ENCODE data around the gene DMAC2L.

- TF ChIP-seq CTCF (IDR thresholded peaks at IDR 0.05), result no peak
- no peak for TF ChIP-seq CREB1 (CRISPR knock-in tag; IDR thresholded peaks at IDR 0.05)
- TF ChIP-seq NFATC4 (CRISPR knock-in tag; IDR thresholded peaks at IDR 0.05), result no peak
- TF ChIP-seq ZNF138 (CRISPR knock-in tag; conservative IDR thresholded peaks at IDR 0.05), result no peak
- no peak for TF ChIP-seq MAX (CRISPR knock-in tag; IDR thresholded peaks at IDR 0.05)
Observed at GRCh38 chr14:50344116-50344775, 32.1 kb downstream of the DMAC2L start.
